Loucy (cell line): ENCODE data around the gene RTEL1.

Source experiments
- H2AFZ ChIP-seq: fragments of 200-600 bp; sonication (generic); 2 replicates; pipeline ENCODE4 v1.6.0; 2016; ENCODE audit warnings: antibody characterized with exemption, mild to moderate bottlenecking, low read length, moderate library complexity
- H3F3A ChIP-seq: fragments of 200-600 bp; 2 replicates; pipeline ENCODE4 v1.6.0; 2016; ENCODE audit warnings: antibody characterized with exemption, low read depth, mild to moderate bottlenecking
- H3K27me3 ChIP-seq: fragments of 200-600 bp; sonication (generic); 2 replicates; pipeline ENCODE4 v1.6.1; 2014; ENCODE audit warnings: low read length, mild to moderate bottlenecking; ENCODE audit not compliant: insufficient read depth, poor library complexity, severe bottlenecking
- H3K36me3 ChIP-seq: fragments of 200-600 bp; sonication (generic); 2 replicates; pipeline ENCODE4 v1.6.1; 2016; ENCODE audit warnings: low read length; ENCODE audit not compliant: insufficient read depth
- H3K4me1 ChIP-seq: fragments of 200-600 bp; sonication (generic); 2 replicates; pipeline ENCODE4 v1.5.1; 2014; ENCODE audit warnings: low read length, mild to moderate bottlenecking; ENCODE audit not compliant: insufficient read depth, poor library complexity, severe bottlenecking
- H3K4me2 ChIP-seq: fragments of 200-600 bp; sonication (generic); 2 replicates; pipeline ENCODE4 v1.6.0; 2014; ENCODE audit warnings: antibody characterized with exemption, low read length, low read depth, mild to moderate bottlenecking; ENCODE audit not compliant: poor library complexity, severe bottlenecking
- H3K4me3 ChIP-seq: fragments of 200-600 bp; sonication (generic); 2 replicates; pipeline ENCODE4 v1.5.1; 2014; ENCODE audit warnings: low read length, mild to moderate bottlenecking, mixed read lengths; ENCODE audit not compliant: poor library complexity, severe bottlenecking
- H3K79me2 ChIP-seq: fragments of 200-600 bp; sonication (generic); 2 replicates; pipeline ENCODE4 v1.6.1; 2014; ENCODE audit warnings: low read length; ENCODE audit not compliant: insufficient read depth
- H3K9ac ChIP-seq: fragments of 200-600 bp; sonication (generic); 2 replicates; pipeline ENCODE4 v1.6.0; 2014; ENCODE audit warnings: mild to moderate bottlenecking, low read depth, low read length, moderate library complexity; ENCODE audit not compliant: poor library complexity, severe bottlenecking
- H3K9me2 ChIP-seq: fragments of 200-600 bp; sonication (generic); replicated peaks from 2 replicates; pipeline ENCODE4 v1.6.1; 2016; ENCODE audit warnings: low read depth, low read length, mixed read lengths
- H3K9me3 ChIP-seq: fragments of 200-600 bp; sonication (generic); 2 replicates; pipeline ENCODE4 v1.6.1; 2014; ENCODE audit warnings: mild to moderate bottlenecking, antibody characterized with exemption, low read length, low read depth; ENCODE audit not compliant: insufficient read depth
- H4K20me1 ChIP-seq: fragments of 200-600 bp; sonication (generic); 2 replicates; pipeline ENCODE4 v1.6.0; 2014; ENCODE audit warnings: antibody characterized with exemption, low read length, mild to moderate bottlenecking; ENCODE audit not compliant: insufficient read depth, poor library complexity, severe bottlenecking
- EZH2phosphoT487 ChIP-seq: fragments of 200-600 bp; IDR thresholded peaks from 2 replicates; pipeline ENCODE4 v1.6.1; 2018; ENCODE audit warnings: antibody characterized with exemption, mild to moderate bottlenecking, moderate library complexity, borderline replicate concordance
- TF ChIP-seq, protein P1 (sequence below): fragments of 200-600 bp; sonication (generic); conservative IDR thresholded peaks from 2 replicates; pipeline ENCODE4 v1.5.1; 2014; ENCODE audit warnings: mild to moderate bottlenecking, antibody characterized with exemption, low read length

The RTEL1 gene

DNA sequence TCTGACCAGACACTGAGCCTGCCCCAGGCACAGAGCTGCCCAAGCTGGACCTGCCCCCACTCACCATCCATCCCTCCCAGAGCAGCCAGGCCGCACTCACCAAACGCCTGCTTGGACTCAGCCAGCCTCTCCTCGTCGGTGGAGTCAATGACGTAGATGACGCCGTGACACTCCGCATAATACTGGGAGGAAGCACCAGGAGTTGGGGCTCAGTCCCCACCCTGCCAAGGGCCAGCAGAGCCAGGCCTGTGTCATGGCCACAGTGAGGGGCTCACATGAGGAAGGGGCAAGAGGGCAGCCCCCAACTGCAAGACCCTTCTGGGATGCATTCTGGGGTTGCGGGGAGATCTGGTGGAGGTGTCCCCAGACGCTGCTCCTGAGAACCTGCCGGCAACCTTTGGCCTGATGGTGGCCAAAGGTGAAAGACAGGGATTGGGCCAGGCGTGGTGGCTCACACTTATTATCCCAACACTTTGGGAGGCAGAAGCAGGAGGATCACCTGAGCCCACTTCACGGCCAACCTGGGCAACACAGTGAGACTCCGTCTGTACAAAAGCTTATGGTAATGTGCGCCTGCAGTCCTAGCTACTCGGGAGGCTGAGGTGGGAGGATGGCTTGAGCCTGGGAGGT, 44.0 kb downstream of the RTEL1 start:
- H3K9me3 ChIP-seq: no peaks in the 10 kb centered on the region
- H3F3A ChIP-seq: no peaks in the 10 kb centered on the region
- no peak overlapping the region for H2AFZ ChIP-seq

DNA sequence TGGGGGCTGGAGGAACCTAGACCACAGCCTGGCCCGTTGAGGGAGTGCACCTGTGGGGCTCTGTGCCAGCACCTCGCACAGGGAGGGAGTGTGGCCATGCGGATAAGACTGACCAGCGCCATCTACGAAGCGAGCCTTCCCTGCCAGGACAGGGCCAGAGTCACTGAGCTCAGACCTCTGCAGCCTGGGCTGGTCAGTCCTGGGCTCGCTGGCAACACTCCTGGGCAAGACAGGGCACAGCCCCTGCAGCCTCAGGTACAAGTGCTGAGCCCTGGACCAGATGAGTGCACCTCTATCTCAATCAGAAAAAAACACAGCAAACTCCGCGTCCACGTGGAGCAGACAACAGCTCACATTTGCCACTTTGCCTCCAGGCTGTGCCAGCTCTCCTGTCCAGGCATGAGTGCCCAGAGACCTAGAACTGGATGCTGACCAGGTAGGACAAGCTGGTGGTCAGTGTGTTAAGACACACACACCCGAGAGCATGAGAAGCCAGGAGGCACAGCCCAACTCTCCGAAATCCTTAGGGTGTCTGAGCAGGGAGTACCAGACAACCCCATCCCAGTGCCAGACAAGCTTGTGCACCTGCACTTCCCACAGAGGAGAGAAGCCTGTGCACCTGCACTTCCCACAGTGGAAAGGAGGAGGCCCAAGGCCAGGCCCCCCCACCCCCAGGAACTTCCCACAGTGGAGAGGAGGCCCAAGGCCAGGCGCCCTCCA, 44.8 kb downstream of the RTEL1 start:
- Histone ChIP-seq H3K79me2 (peaks cover 37% of the 10 kb centered on the region), H3K4me1 (peaks cover 10% of the 10 kb centered on the region), H3K36me3 (peaks cover 13% of the 10 kb centered on the region; the same call in 1 of the 2 replicates), H2AFZ (no peak overlapping the region), H3K27me3 (peaks cover 4% of the 10 kb centered on the region), H3K4me3 (no peak overlapping the region), H3K9ac (no peak overlapping the region), H3K9me3 (no peaks in the 10 kb centered on the region), H4K20me1 (peaks cover 23% of the 10 kb centered on the region), H3F3A (no peaks in the 10 kb centered on the region), H3K9me2 (no peaks in the 10 kb centered on the region), H3K4me2 (no peak overlapping the region)
- TF ChIP-seq EZH2phosphoT487: no peak
- TF ChIP-seq, protein P1, sequence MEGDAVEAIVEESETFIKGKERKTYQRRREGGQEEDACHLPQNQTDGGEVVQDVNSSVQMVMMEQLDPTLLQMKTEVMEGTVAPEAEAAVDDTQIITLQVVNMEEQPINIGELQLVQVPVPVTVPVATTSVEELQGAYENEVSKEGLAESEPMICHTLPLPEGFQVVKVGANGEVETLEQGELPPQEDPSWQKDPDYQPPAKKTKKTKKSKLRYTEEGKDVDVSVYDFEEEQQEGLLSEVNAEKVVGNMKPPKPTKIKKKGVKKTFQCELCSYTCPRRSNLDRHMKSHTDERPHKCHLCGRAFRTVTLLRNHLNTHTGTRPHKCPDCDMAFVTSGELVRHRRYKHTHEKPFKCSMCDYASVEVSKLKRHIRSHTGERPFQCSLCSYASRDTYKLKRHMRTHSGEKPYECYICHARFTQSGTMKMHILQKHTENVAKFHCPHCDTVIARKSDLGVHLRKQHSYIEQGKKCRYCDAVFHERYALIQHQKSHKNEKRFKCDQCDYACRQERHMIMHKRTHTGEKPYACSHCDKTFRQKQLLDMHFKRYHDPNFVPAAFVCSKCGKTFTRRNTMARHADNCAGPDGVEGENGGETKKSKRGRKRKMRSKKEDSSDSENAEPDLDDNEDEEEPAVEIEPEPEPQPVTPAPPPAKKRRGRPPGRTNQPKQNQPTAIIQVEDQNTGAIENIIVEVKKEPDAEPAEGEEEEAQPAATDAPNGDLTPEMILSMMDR: no peak

More for the DNA sequence above, 44.0 kb downstream of the RTEL1 start:
- Histone ChIP-seq H3K4me2 (no peak overlapping the region), H4K20me1 (peaks cover 18% of the 10 kb centered on the region), H3K27me3 (peaks cover under 1% of the 10 kb centered on the region), H3K36me3 (peaks cover 13% of the 10 kb centered on the region; the same call in 1 of the 2 replicates), H3K4me1 (peaks cover 10% of the 10 kb centered on the region), H3K79me2 (peaks cover 31% of the 10 kb centered on the region), H3K9ac (no peak overlapping the region), H3K4me3 (no peak overlapping the region), H3K9me2 (no peaks in the 10 kb centered on the region)
- no peak for TF ChIP-seq EZH2phosphoT487
- TF ChIP-seq, protein P1: no peak

DNA sequence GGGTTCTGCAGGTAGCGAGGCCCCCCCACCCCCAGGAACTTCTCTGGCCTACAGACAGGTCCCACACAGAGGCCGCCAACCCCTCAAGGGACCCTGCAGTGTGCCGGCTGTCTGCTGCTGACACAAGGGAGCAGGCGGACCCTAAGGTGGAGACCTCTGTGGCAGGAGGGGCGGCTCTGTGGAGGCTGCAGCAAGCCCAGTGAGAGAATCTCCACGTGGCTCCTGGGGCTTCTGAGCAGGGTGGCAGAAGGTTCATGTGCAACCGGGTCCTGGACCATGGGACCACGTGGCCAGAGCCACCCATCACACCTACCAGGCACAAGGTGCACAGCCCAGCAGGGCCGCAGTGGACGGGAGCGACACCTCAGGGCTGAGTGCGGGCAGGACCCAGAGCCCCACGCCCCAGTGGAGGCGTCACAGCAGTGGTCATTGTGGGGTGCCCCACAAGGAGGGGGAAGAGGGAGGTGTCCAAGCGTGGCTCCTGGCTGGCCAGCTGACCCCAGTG, 45.4 kb downstream of the RTEL1 start:
- TF ChIP-seq, protein P1: no peak
- TF ChIP-seq EZH2phosphoT487: no peak
- Histone ChIP-seq H3K9me3 (no peaks in the 10 kb centered on the region), H3K4me2 (no peak overlapping the region), H3K4me3 (no peak overlapping the region), H3K79me2 (peaks cover 44% of the 10 kb centered on the region), H4K20me1 (peaks cover 25% of the 10 kb centered on the region), H3K36me3 (peaks cover 13% of the 10 kb centered on the region; the same call in 1 of the 2 replicates), H2AFZ (no peak overlapping the region), H3K27me3 (peaks cover 4% of the 10 kb centered on the region), H3K4me1 (peaks cover 10% of the 10 kb centered on the region), H3F3A (no peaks in the 10 kb centered on the region), H3K9ac (no peak overlapping the region), H3K9me2 (no peaks in the 10 kb centered on the region)
